MM.1S (cell line): ENCODE measurements around the gene KPNA4.

Experiments
- DNase-seq: peaks from one replicate; pipeline ENCODE4 v3.0.0-alpha.2; 2015
- H2AFZ ChIP-seq: fragments of 300-600 bp; sonication (generic); 2 replicates; pipeline ENCODE4 v1.6.0; 2016; ENCODE audit warnings: antibody characterized with exemption, low read length
- H3F3A ChIP-seq: fragments of 300-600 bp; sonication (generic); 2 replicates; pipeline ENCODE4 v1.6.1; 2016; ENCODE audit warnings: mild to moderate bottlenecking, antibody characterized with exemption, low read length, moderate library complexity, mixed read lengths; ENCODE audit not compliant: insufficient read depth
- H3K27ac ChIP-seq: fragments of 300-600 bp; sonication (generic); 2 replicates; pipeline ENCODE4 v1.5.1; 2016; ENCODE audit warnings: mild to moderate bottlenecking, low read length
- H3K27me3 ChIP-seq: fragments of 300-600 bp; sonication (generic); replicated peaks from 2 replicates; pipeline ENCODE4 v1.6.0; 2016; ENCODE audit warnings: low read length; ENCODE audit not compliant: insufficient read depth
- H3K36me3 ChIP-seq: fragments of 300-600 bp; sonication (generic); replicated peaks from 2 replicates; pipeline ENCODE4 v1.6.1; 2016; ENCODE audit warnings: mild to moderate bottlenecking, low read length, mixed read lengths; ENCODE audit not compliant: insufficient read depth
- H3K4me1 ChIP-seq: fragments of 300-600 bp; sonication (generic); 2 replicates; pipeline ENCODE4 v1.6.1; 2016; ENCODE audit warnings: low read length, mixed read lengths
- H3K4me2 ChIP-seq: fragments of 300-600 bp; sonication (generic); 2 replicates; pipeline ENCODE4 v1.6.0; 2016; ENCODE audit warnings: low read depth, low read length
- H3K4me3 ChIP-seq: fragments of 300-600 bp; sonication (generic); 2 replicates; pipeline ENCODE4 v1.5.1; 2016; ENCODE audit warnings: low read length, mixed read lengths
- H3K79me2 ChIP-seq: fragments of 300-600 bp; sonication (generic); 2 replicates; pipeline ENCODE4 v1.6.1; 2016; ENCODE audit warnings: mixed run types, low read length, mixed read lengths
- H3K9ac ChIP-seq: fragments of 300-600 bp; sonication (generic); 2 replicates; pipeline ENCODE4 v1.6.1; 2016; ENCODE audit warnings: low read length, mixed read lengths
- H3K9me2 ChIP-seq: fragments of 300-600 bp; sonication (generic); replicated peaks from 2 replicates; pipeline ENCODE4 v1.6.1; 2016; ENCODE audit warnings: mild to moderate bottlenecking, low read length, mixed read lengths; ENCODE audit not compliant: insufficient read depth
- H3K9me3 ChIP-seq: fragments of 300-600 bp; sonication (generic); replicated peaks from 2 replicates; pipeline ENCODE4 v1.6.1; 2016; ENCODE audit warnings: mild to moderate bottlenecking, low read length, mixed read lengths; ENCODE audit not compliant: insufficient read depth
- H4K20me1 ChIP-seq: fragments of 300-600 bp; sonication (generic); 2 replicates; pipeline ENCODE4 v1.6.1; 2016; ENCODE audit warnings: mild to moderate bottlenecking, low read length, moderate library complexity, mixed read lengths; ENCODE audit not compliant: insufficient read depth
- CTCF ChIP-seq: fragments of 300-600 bp; sonication (generic); IDR thresholded peaks from 2 replicates; pipeline ENCODE4 v1.5.1; 2016; ENCODE audit warnings: antibody characterized with exemption, low read length, mixed read lengths
- EZH2 ChIP-seq: fragments of 300-600 bp; sonication (generic); optimal IDR thresholded peaks from 2 replicates; pipeline ENCODE3; 2017; ENCODE audit warnings: low read depth, mild to moderate bottlenecking, antibody characterized with exemption, low read length, mixed read lengths
- EZH2phosphoT487 ChIP-seq: fragments of 300-600 bp; sonication (generic); IDR thresholded peaks from 2 replicates; pipeline ENCODE4 v1.6.1; 2018; ENCODE audit warnings: antibody characterized with exemption, low read length

KPNA4 gene

GRCh38 chr3:160598865-160599264 lies 33.5 kb upstream of the KPNA4 start:
- Histone ChIP-seq H3K9me2 (no peaks in the 10 kb centered on the region), H3K9me3 (no peaks in the 10 kb centered on the region), H3F3A (no peaks in the 10 kb centered on the region), H2AFZ (no peak overlapping the region), H3K27ac (no peak overlapping the region), H3K4me2 (no peak overlapping the region), H3K4me3 (no peak overlapping the region), H3K4me1 (no peaks in the 10 kb centered on the region), H3K9ac (no peak overlapping the region), H3K36me3 (no peaks in the 10 kb centered on the region), H3K27me3 (no peaks in the 10 kb centered on the region), H3K79me2 (no peaks in the 10 kb centered on the region), H4K20me1 (no peaks in the 10 kb centered on the region)
- DNase-seq: no peak
- TF ChIP-seq CTCF (no peak), EZH2 (no peak), EZH2phosphoT487 (no peak)

- Histone ChIP-seq H2AFZ (no peak overlapping the region), H3K9me2 (no peaks in the 10 kb centered on the region), H3K4me3 (no peak overlapping the region), H3F3A (no peaks in the 10 kb centered on the region), H3K4me2 (no peak overlapping the region), H4K20me1 (no peaks in the 10 kb centered on the region), H3K79me2 (no peaks in the 10 kb centered on the region), H3K9me3 (no peaks in the 10 kb centered on the region), H3K27ac (no peak overlapping the region), H3K36me3 (no peaks in the 10 kb centered on the region), H3K4me1 (no peaks in the 10 kb centered on the region), H3K9ac (no peak overlapping the region), H3K27me3 (no peaks in the 10 kb centered on the region)
- DNase-seq: no peak
- TF ChIP-seq EZH2: no peak
- TF ChIP-seq EZH2phosphoT487: no peak
- TF ChIP-seq CTCF: no peak
These were observed 22.7 kb upstream of the KPNA4 start for GRCh38 chr3:160588023-160588422.

- Histone ChIP-seq H3K79me2 (no peaks in the 10 kb centered on the region), H3K4me2 (no peak overlapping the region), H3K27ac (no peak overlapping the region), H4K20me1 (no peaks in the 10 kb centered on the region), H3K9me3 (no peaks in the 10 kb centered on the region), H3K4me3 (no peak overlapping the region), H3F3A (no peaks in the 10 kb centered on the region), H2AFZ (no peak overlapping the region), H3K36me3 (no peaks in the 10 kb centered on the region), H3K4me1 (no peaks in the 10 kb centered on the region), H3K9ac (no peak overlapping the region), H3K9me2 (no peaks in the 10 kb centered on the region), H3K27me3 (no peaks in the 10 kb centered on the region)
- TF ChIP-seq EZH2 (no peak), CTCF (no peak), EZH2phosphoT487 (no peak)
- no peak for DNase-seq
These were observed 21.7 kb upstream of the KPNA4 start for GRCh38 chr3:160587105-160587504.

- no peaks in the 10 kb centered on the region for H3F3A ChIP-seq
These were observed 21.3 kb upstream of the KPNA4 start for GRCh38 chr3:160586679-160587078.

More at GRCh38 chr3:160586679-160587078, 21.3 kb upstream of the KPNA4 start:
- Histone ChIP-seq H3K79me2 (no peaks in the 10 kb centered on the region), H3K9me3 (no peaks in the 10 kb centered on the region), H3K9ac (no peak overlapping the region), H3K4me2 (no peak overlapping the region), H3K27ac (no peak overlapping the region), H3K36me3 (no peaks in the 10 kb centered on the region), H3K4me3 (no peak overlapping the region), H2AFZ (no peak overlapping the region), H3K27me3 (no peaks in the 10 kb centered on the region), H3K9me2 (no peaks in the 10 kb centered on the region), H3K4me1 (no peaks in the 10 kb centered on the region), H4K20me1 (no peaks in the 10 kb centered on the region)
- TF ChIP-seq EZH2phosphoT487 (no peak), EZH2 (no peak), CTCF (no peak)
- DNase-seq: no peak
